ENCODE data around the gene LENEP.

Gene LENEP

GRCh38 chr1:154960446-154961136, 32.8 kb upstream of the LENEP start:
- DNase-seq (ENCODE audit: low read depth): peak; percentile 14

- DNase-seq (ENCODE audit: low read depth): peak; percentile 65
These were observed 31.9 kb upstream of the LENEP start, which contains the start of gene PYGO2 for GRCh38 chr1:154961207-154962155. Gene PYGO2, minus strand, starts transcription at chr1:154961782. Its CDS starts 206 bp downstream, at chr1:154961576.

GRCh38 chr1:154962156-154962749, 31.1 kb upstream of the LENEP start:
- peak; percentile 15 for DNase-seq (ENCODE audit: low read depth)

GRCh38 chr1:154962795-154963330, 30.5 kb upstream of the LENEP start:
- no peak for DNase-seq (ENCODE audit: low read depth)

GRCh38 chr1:154963643-154964042, 29.7 kb upstream of the LENEP start:
- no peak for DNase-seq (ENCODE audit: low read depth)

- DNase-seq (ENCODE audit: low read depth): no peak
These were observed 29.0 kb upstream of the LENEP start for GRCh38 chr1:154964359-154964758.

GRCh38 chr1:154966111-154966510, 27.3 kb upstream of the LENEP start:
- DNase-seq (ENCODE audit: low read depth): no peak

GRCh38 chr1:154967331-154967950, 25.9 kb upstream of the LENEP start:
- no peak for DNase-seq (ENCODE audit: low read depth)

GRCh38 chr1:154968731-154969130, 24.7 kb upstream of the LENEP start:
- no peak for DNase-seq (ENCODE audit: low read depth)

GRCh38 chr1:154969246-154969645, 24.1 kb upstream of the LENEP start:
- no peak for DNase-seq (ENCODE audit: low read depth)

- no peak for DNase-seq (ENCODE audit: low read depth)
These were observed 23.4 kb upstream of the LENEP start for GRCh38 chr1:154969860-154970452.

- DNase-seq (ENCODE audit: low read depth): peak; percentile 86
These were observed 22.6 kb upstream of the LENEP start, which contains the start of gene SHC1 for GRCh38 chr1:154970631-154971340. Gene SHC1, minus strand, starts transcription at chr1:154970747. Its CDS starts 221 bp downstream, at chr1:154970526.

- no peak for DNase-seq (ENCODE audit: low read depth)
These were observed 21.9 kb upstream of the LENEP start for GRCh38 chr1:154971341-154971998.

- DNase-seq (ENCODE audit: low read depth): no peak
These were observed 21.2 kb upstream of the LENEP start for GRCh38 chr1:154972213-154972516.

- DNase-seq (ENCODE audit: low read depth): peak; percentile 94
These were observed 20.7 kb upstream of the LENEP start for GRCh38 chr1:154972517-154973343.

- peak; percentile 95 for DNase-seq (ENCODE audit: low read depth)
These were observed 19.9 kb upstream of the LENEP start for GRCh38 chr1:154973344-154974101.

- peak; percentile 100 for DNase-seq (ENCODE audit: low read depth)
These were observed 19.1 kb upstream of the LENEP start, which contains the start of gene CKS1B for GRCh38 chr1:154974102-154974807. Gene CKS1B, plus strand, starts transcription at chr1:154974681. Its CDS starts 65 bp downstream, at chr1:154974746.

Data from amniotic epithelial cell (primary cell).